Skin epidermis (tissue), 12 donors: ENCODE measurements around the gene TMEM38B.

Experiments used
- H3K27ac ChIP-seq, 21 experiments: fragments of 200-600 bp; sonication (generic) in 11 of 21; one replicate each; pipeline ENCODE4 v1.5.0; 2020; ENCODE audit warnings: mild to moderate bottlenecking in 3 of 21, inconsistent platforms in 2 of 21, moderate library complexity in 2 of 21
- H3K4me3 ChIP-seq, 7 experiments: fragments of 200-600 bp; sonication (generic) in 2 of 7; one replicate each; pipeline ENCODE4 v1.5.0; 2020; ENCODE audit warnings: inconsistent platforms in 2 of 7, mild to moderate bottlenecking in 2 of 7, moderate library complexity in 1 of 7

The TMEM38B gene

DNA sequence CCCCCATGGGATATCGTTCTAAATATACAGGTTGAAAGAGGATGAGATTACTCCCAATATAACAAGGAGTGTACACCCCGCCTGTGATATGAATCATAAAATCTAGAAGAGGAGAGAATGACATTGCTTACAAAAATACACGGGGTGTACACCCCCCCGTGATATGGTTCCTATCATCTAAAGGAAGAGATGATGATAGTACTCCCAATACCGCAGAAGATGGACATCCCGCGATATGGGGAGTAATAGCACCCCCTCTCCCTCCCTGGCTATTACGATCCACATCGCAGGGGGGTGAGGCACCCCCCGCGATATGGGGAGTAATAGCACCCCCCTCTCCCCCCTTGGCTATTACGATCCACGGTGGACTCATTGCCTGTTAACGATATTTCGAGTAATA, 124.6 kb downstream of the TMEM38B start:
- H3K27ac ChIP-seq = no peak overlapping the region

DNA sequence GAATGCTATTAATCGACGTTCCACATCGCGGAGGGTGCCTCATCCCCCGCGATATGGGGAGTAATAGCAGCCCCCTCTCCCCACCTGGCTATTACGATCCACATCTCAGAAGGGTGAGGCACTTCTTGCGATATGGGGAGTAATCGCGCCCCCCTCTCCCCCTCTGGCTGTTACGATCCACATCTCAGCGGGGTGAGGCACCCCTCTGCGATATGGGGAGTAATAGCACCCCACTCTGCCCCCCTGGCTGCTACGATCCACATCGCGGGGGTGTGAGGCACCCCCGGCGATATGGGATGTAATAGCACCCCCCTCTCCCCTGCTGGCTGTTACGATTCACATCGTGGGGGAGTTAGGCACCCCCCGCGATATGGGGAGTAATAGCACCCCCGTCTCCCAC, 128.5 kb downstream of the TMEM38B start:
- no peak overlapping the region for H3K4me3 ChIP-seq
- no peak overlapping the region for H3K27ac ChIP-seq

More for the DNA sequence above, 124.6 kb downstream of the TMEM38B start:
- no peak overlapping the region for H3K4me3 ChIP-seq
